NCI-H82 treated with DMSO at 0.1 percent for 48 hours (cell line): ENCODE measurements around the gene TRIM42.

ENCODE experiments used
- DNase-seq: peaks from one replicate; lab custom pipeline; 2025; ENCODE audit not compliant: unreplicated experiment; lab: John Stamatoyannopoulos, UW

The TRIM42 gene

GRCh38 chr3:140677764-140678163 lies at the start of gene TRIM42:
Gene TRIM42, plus strand, starts transcription at chr3:140678064. Its CDS starts 166 bp downstream, at chr3:140678230.
- DNase-seq: no peak

DNA sequence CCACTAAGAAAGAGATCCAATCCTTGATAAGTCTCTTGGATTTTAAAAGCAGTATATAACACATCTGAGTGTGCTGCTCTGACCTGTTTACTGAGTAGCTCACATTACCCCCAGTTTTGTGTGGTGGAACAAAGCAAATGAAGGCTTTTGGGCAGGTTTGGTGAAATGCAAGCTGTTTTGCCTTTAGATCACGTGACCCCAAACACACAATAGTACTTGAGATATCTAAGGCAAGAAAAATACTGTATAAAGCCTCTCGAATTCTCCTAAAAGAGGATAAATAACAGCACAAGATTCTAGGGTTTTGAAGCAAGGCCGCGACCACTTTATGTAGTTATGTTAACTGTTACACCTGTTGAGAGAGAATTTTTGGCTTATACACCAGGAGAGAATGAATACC lies 49.3 kb upstream of the TRIM42 start:
- no peak for DNase-seq

- no peak for DNase-seq
Observed at GRCh38 chr3:140629357-140630137, 48.3 kb upstream of the TRIM42 start.

- DNase-seq: no peak
Observed at GRCh38 chr3:140630366-140630765, 47.5 kb upstream of the TRIM42 start.

DNA sequence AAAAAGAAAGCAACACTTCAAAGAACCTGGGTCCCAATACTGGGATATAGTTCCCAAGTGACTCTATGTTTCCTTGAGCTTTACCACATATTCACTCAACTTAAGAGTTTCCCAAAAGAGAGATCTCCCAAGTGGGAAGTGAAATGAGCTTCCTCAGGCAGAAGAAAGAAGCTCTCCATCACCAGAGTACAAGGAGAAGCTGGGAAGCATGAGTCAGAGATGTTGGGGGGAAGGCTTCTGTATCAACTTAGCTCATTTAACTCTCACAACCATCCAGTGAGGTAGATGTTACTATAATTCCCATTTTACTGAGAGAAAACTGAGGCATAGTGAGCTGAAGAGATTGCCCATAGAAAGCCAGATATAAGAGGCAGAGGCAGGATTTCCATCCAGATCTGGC lies 47.0 kb upstream of the TRIM42 start:
- no peak for DNase-seq

DNA sequence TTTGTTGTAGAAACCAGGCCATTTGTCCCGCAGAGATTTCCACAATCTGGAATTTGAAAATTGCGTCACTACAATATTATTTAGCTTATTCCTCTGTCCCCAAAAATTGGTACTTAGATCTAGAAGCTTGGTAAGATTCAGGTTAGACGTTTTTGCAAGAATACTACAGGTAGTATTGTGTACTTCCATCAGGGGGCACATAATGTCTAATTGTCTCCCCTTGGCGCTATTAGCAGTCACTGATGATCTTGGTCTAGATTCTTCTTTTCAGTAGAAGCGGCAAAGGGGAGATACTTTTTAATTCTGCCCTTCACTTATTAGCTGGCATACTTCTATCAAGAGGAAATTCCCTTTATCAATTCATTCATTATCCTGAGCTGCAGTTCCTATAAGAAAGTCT lies 42.6 kb upstream of the TRIM42 start:
- DNase-seq: no peak

DNA sequence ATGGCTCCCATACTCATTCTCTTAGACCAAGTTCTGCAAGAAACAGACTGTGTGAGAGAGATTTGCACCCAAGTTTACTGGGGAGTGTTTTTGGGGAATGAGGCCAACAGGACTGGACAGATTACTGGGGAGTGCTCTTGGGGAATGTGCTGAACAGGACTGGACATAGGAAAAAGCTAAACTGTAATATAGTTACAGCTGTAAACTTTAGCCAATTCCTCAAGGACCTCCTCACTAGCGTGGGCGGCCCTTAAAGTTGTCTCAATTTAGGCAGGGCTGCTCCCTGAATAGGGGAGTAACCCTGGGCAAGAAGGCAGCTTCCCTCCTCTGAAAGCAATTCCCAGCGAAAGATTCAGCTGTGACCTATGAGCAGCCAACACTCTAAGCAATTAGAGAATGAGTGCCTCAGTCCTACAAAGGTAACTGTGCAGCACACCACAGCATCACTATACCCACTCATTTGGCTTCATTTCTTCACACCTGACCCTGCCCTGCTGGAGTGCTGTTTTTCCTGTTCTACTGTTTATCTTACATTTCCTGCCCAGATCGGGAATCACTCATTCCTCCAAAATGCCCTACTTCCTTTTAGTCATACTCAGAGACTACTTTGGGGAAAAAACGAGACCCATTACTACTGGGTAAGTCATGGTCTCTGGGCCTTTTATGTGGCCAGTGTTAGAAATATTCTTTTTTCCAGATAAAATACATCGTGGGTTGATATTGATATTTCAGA lies 41.3 kb upstream of the TRIM42 start:
- no peak for DNase-seq

GRCh38 chr3:140651287-140651686 lies 26.6 kb upstream of the TRIM42 start:
- DNase-seq: no peak

DNA sequence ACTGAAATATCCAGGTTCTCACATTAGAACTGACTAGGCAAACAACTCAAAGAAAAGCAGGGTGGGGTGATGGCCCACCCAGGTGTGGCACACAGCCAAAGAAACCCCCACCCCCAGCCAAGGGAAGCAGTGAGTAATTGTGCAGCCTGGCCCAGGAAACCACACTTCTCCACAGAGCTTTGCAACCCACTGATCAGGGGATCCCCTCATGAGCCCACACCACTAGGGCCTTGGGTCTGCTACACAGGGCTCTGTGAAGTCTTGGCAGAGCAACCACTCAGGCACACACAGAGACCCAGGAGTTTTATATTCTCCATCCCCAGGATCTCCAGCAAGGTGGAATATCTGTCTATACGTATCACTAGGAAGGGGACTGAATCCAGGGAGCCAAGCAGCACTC lies 22.2 kb upstream of the TRIM42 start:
- no peak for DNase-seq

DNA sequence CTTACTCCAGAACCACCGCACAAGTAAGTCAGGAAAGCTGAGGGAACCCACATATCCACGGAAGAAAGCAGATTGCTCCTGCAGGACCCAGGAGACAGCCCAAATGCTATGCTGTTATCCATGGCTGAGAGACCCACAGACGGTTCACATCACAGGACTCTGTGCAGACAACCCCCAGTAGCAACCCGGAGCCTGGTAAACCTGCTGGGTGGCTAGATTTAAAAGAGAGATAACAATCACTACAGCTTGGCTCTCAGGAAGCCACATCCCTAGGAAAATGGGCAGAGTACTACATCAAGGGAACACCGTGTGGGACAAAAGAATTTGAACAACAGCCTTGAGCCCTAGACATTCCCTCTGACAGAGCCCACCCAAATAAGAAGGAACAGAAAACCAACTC lies 13.8 kb upstream of the TRIM42 start:
- no peak for DNase-seq

DNA sequence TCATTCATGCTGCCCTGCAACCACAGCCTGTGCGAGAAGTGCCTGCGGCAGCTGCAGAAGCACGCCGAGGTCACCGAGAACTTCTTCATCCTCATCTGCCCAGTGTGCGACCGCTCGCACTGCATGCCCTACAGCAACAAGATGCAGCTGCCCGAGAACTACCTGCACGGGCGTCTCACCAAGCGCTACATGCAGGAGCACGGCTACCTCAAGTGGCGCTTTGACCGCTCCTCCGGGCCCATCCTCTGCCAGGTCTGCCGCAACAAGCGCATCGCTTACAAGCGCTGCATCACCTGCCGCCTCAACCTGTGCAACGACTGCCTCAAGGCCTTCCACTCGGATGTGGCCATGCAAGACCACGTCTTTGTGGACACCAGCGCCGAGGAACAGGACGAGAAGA lies 4.7 kb downstream of the TRIM42 start:
- DNase-seq: no peak

DNA sequence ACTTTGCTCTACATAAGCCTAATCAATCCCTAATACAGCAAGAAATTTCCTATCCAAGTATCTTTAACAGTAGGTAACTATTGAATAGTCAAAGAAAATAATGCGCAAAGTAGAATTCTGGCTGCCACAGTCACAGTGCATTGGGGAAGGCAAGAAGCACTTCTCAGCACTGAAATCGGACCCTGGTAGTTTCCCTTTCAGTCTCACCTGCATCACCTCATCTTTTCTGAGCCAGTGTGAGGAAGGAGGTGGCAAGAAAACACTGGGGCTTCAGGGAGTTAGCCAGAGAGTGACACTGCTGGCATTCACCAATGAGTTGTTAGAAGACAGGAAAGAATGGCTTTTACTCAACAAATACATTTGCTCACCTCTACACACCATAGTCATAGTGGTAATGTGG lies 8.3 kb downstream of the TRIM42 start:
- no peak for DNase-seq

DNA sequence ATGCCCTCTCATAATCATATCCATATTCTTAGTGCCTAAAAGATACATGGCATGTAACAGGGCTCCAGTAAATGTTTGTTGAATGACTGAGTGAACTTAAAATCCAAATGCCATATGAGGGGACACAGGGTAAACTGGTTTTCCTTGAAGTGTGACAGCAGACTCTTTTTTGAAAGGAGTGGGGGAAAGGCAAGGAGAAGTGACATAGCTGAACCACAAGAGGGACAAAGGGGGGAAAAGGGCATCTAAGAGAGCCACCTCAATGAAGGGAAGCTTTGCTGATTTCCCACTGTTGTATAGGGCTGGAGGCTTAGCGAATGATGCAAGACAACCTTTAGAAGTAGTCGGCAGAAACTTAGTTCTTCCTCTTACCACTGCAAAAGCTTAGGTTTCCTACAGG lies 9.1 kb downstream of the TRIM42 start:
- no peak for DNase-seq

DNA sequence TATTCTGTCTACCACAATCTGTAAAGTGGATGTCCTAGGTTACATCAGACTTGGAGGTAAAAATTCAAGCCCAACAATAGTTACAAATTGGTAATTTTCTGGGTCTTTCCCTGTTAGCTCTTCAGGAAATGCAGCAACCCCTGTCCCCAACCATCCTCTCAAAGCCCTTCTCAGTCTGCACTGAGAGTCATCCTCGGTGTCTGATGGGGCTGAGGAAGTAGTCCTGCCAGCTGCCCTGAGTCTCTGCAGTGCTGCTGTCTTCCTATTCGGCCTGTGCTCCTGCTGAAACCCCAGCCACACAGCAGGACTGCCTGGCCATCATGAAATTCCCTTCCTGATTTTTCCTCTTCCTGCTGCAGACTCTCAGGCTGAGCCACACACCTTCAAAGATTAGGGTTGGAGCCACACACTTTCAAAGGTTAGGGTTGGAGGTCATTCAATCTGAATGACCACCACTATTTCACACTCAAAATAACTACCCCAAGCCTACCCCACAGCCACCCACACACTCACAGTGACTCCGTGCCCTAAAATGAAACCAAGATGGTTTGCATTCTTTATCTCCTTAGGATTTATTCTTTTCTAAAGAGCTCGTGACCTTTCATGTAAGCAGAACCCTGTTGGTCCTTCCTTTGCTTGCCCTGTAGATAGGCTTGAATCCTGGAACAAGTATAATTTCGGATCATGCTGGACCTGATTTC lies 17.6 kb downstream of the TRIM42 start:
- DNase-seq: no peak

DNA sequence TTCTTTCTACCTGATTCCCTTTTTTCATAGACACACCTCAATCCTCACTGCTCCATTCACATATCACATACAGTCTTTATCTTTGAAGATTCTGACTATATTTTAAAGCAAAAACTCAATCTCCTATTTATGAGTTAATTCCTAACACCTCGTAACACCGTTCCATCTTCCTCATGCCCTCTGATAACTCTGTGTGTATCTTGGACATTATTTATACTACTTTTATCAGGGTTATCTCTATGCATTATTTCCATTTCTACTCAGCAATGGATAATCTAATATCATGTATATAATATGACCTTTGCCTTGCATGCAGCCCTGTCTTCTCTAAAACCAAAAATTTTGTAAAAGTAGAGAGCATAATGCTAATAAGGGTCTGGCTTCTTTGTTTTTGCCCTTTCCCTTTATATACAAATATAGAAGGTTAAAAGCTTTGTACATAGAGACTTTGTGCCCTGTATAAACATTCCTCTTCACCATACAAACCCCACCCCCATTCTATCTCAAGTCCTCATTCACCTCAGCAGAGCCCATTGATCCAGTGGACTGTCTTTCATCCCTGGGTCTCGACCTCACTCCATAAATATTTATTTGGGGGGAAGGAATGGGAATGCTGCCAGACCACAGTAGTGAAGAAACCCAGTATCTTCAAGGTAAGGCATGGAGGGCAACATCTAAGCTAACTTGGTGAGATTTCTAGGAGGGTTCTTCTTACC lies 21.8 kb downstream of the TRIM42 start:
- DNase-seq: no peak

GRCh38 chr3:140702281-140702680 lies 24.4 kb downstream of the TRIM42 start:
- DNase-seq: no peak

DNA sequence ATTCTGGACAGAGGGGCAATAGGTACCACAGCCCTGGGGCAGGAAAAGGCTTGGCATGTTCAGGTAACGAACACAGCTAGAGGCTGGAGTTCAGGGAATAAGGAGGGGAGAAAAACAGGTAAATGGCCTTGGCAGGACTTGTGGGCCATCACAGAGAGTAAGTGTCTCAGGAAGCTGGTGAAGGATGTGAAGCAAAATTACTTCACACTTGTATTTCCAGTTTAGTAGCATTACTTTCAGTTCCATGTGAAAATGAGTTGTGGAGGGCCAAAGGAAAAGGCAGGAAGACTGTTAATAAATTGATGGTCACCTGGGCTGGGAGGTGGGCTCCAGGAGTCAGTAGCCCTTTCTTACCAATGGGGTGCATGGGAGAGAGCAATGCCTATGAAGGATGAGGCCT lies 25.6 kb downstream of the TRIM42 start:
- no peak for DNase-seq

DNA sequence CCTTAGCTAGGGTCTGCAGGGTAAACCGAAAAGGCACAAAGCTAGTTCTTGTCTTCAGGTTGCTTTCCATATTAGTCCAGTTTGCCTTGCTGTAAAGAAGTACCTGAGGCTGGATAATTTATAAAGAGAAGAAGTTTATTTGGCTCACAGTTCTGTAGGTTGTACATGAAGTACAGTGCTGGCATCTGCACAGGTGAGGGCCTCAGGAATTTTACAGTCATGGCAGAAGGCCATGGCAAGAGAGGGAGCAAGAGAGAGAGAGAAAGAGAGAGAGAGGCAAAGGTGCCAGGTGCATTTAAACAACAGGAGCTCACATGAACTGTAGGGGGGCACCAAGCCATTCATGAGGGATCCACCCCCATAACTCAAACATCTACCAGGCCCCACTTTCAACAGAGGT lies 26.9 kb downstream of the TRIM42 start:
- no peak for DNase-seq

- DNase-seq: no peak
Observed at GRCh38 chr3:140705954-140706353, 28.1 kb downstream of the TRIM42 start.

DNA sequence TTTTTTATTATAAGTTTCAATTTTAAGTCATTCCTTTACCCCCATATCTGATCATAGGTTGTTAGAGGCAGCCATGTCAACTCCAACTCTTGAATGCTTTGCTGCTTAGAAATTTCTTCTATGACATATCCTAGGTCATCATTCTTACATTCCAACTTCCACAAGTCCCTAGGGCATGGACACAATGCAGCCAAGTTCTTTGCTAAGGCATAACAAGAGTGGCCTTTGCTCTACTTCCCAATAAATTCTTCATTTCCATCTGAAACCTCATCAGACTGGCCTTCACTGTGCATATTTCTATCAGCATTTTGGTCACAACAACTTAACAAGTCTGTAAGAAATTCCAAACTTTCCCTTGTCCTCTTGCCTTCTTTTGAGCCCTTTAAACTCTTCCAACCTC lies 28.5 kb downstream of the TRIM42 start:
- no peak for DNase-seq

DNA sequence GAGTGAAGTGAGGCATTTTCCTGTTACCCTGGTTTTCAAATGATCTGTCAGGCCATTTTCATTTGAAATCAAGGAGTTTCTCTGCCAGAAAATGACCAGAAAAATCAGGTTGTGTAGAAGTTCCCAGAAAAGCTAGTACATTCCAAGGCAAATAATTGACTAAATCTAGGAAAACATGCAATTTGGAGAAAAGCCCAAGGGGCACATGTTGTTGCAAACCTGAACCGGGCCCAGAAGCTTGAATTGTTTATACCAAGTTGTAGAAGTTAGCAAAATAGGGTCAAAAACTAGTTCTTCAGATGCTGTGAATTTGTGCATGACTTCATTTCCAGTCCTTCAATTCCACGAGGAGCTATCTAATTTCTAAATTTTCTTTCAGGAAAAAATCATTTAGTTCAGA lies 31.0 kb downstream of the TRIM42 start:
- no peak for DNase-seq
